CD4-positive, alpha-beta T cell (primary cell): ENCODE measurements around the gene PTOV1. TPM values are rescaled to one million over a fixed set of nuclear protein-coding genes. Genes with fewer than 3 reads are reported as not detected.
A peak's percentile ranks its signal among the peaks of the same experiment; 100 is the strongest.

Experiments
- ATAC-seq: fragments of 200-7000 bp; cut with Tn5 transposase; one replicate; pipeline ENCODE4 v1.10.0; 2022; ENCODE audit warnings: mild to moderate bottlenecking; ENCODE audit not compliant: poor library complexity
- CTCF ChIA-PET: fragments of 350-600 bp; sonication (Branson Sonifier 250); formaldehyde crosslinking; loops from one replicate; lab custom pipeline; 2021; ENCODE audit warnings: antibody characterized with exemption, inconsistent platforms; lab: Charles Lee
- POLR2A ChIA-PET: fragments of 350-600 bp; sonication (Branson Sonifier 250); formaldehyde crosslinking; loops from one replicate; lab custom pipeline; 2021; ENCODE audit warnings: antibody characterized with exemption, inconsistent platforms; lab: Charles Lee
- DNase-seq, 14 experiments: peaks; one replicate each; pipeline ENCODE4 v3.0.0-alpha.2; 2013 to 2020; ENCODE audit warnings: mixed read lengths in 2 of 14
- H3K27ac ChIP-seq, 2 donors: one replicate each; pipeline versions ENCODE4 v1.5.1 to v1.7.0; 2013; ENCODE audit warnings: low read length in 2 of 2, low read depth in 1 of 2, mild to moderate bottlenecking in 1 of 2
- H3K27me3 ChIP-seq, 2 experiments: 1 replicate in 1 of 2; 2 replicates in 1 of 2; pipeline versions ENCODE4 v1.6.1 to v1.7.0; 2013; ENCODE audit warnings: low read length in 2 of 2, control low read depth in 1 of 2, mild to moderate bottlenecking in 1 of 2, moderate library complexity in 1 of 2; ENCODE audit not compliant: insufficient read depth in 2 of 2, control insufficient read depth in 1 of 2
- H3K36me3 ChIP-seq: one replicate; pipeline ENCODE4 v1.6.1; 2013; ENCODE audit warnings: low read length, control low read depth; ENCODE audit not compliant: insufficient read depth
- H3K4me1 ChIP-seq: one replicate; pipeline ENCODE4 v1.6.1; 2013; ENCODE audit warnings: low read length, control low read depth; ENCODE audit not compliant: insufficient read depth
- H3K4me3 ChIP-seq: one replicate; pipeline ENCODE4 v1.5.1; 2013; ENCODE audit warnings: mild to moderate bottlenecking, low read length, moderate library complexity
- H3K9me3 ChIP-seq, 2 experiments: 1 replicate in 1 of 2; 2 replicates in 1 of 2; pipeline versions ENCODE4 v1.6.1 to v1.7.0; 2013; ENCODE audit warnings: low read length in 2 of 2, mild to moderate bottlenecking in 2 of 2, control low read depth in 1 of 2, moderate library complexity in 1 of 2; ENCODE audit not compliant: control insufficient read depth in 1 of 2, insufficient read depth in 1 of 2
- H3K27ac Mint-ChIP-seq: one replicate; pipeline ENCODE4 v1.8.0; 2020; ENCODE audit warnings: mixed read lengths
- H3K27me3 Mint-ChIP-seq: one replicate; pipeline ENCODE4 v1.8.0; 2021; ENCODE audit warnings: mixed read lengths
- H3K36me3 Mint-ChIP-seq: one replicate; pipeline ENCODE4 v1.8.0; 2021; ENCODE audit warnings: low read depth, mixed read lengths
- H3K4me1 Mint-ChIP-seq: one replicate; pipeline ENCODE4 v1.8.0; 2021; ENCODE audit warnings: low read depth, mixed read lengths
- H3K4me3 Mint-ChIP-seq: one replicate; pipeline ENCODE4 v1.8.0; 2020; ENCODE audit warnings: mild to moderate bottlenecking, mixed read lengths
- H3K9me3 Mint-ChIP-seq: one replicate; pipeline ENCODE4 v1.8.0; 2020; ENCODE audit warnings: mixed read lengths
- intact Hi-C, 2 experiments: fragments of 100-400 bp; cut with DNase I in 1 of 2; cut with micrococcal nuclease in 1 of 2; formaldehyde crosslinking; loops; one replicate each; pipeline versions ENCODE4 v1.15.1 to v1.9.0; 2023 to 2025; cut with DNase I, micrococcal nuclease
- total RNA-seq, 174 experiments: library from RNA in 2 of 174; stranded (reverse) in 2 of 174; gene quantifications; one replicate each; pipeline ENCODE4 v1.2.3 and lab custom pipeline; 2021 to 2026
- TF ChIP-seq, protein P1 (sequence below): fragments of 200-600 bp; IDR thresholded peaks from one replicate; pipeline ENCODE4 v1.8.0; 2022; ENCODE audit warnings: antibody characterized with exemption, mild to moderate bottlenecking

The PTOV1 gene
- total RNA-seq, 2 experiments from 2014 or later = 127 to 134 TPM

DNA sequence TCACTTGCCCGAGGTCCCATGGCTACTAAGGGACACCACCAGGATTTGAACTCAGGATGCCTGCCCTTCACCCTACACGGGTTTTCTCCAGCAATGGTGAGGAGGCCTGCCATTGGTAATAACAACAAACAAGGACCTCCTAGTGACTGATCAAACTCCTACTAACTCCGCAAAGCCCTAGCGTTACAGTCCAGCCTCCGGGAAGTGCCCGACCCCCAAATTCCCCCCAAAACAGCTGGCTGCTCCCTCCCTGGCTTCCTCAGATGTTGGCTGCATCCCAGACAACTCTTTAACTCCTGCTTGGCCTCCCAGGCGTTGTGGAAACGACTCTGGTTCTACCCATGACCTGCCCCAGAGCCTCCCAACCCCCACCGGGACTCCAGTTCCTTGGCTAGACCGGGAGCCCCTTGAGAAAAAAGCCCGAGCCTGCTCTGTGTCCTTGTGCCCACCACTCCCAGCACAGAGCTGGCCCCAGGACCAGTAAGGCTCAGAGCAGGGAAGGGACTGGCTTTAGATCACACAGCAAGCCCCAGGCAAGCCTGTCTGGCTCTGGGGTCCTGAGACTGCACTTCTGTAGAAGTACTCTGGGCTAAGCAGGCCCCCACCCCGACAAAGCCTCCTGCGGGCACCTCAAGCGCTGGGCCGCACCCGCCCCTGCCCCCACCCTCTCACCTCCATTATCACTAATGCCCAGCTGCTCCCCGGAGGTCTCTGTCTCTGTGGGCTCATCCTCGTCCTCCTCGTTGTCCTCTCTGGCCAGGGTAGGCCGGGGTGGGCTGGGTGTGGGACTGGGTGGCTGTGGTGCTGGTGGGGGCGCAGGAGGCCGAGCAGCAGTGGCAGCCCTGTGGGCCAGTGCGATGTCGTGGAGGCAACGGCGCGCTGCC, 21.5 kb downstream of the PTOV1 start:
- intact Hi-C loops = loop anchor here in 1 of 2 experiments (10.0 kb wide), 1 partner anchor 1238 kb away; the partner anchor contains the start of gene DBP
- ATAC-seq = no peak
- DNase-seq = no peak
- Histone ChIP-seq H3K27me3 (no peaks in the 10 kb centered on the region), H3K36me3 (peaks cover 4% of the 10 kb centered on the region), H3K27ac (no peak overlapping the region), H3K9me3 (peaks cover 0 to 7% of the 10 kb centered on the region in 2 experiments), H3K4me3 (no peak overlapping the region), H3K4me1 (peaks cover 50% of the 10 kb centered on the region)
- Mint-ChIP-seq H3K36me3 (peaks cover 4% of the 10 kb centered on the region), H3K9me3 (no peaks in the 10 kb centered on the region), H3K27ac (peak overlapping the region; percentile 40), H3K27me3 (no peaks in the 10 kb centered on the region), H3K4me1 (peaks cover 21% of the 10 kb centered on the region), H3K4me3 (peak overlapping the region; percentile 71)
- ChIA-PET CTCF (no interaction called here), POLR2A (no interaction called here)
- TF ChIP-seq, protein P1, sequence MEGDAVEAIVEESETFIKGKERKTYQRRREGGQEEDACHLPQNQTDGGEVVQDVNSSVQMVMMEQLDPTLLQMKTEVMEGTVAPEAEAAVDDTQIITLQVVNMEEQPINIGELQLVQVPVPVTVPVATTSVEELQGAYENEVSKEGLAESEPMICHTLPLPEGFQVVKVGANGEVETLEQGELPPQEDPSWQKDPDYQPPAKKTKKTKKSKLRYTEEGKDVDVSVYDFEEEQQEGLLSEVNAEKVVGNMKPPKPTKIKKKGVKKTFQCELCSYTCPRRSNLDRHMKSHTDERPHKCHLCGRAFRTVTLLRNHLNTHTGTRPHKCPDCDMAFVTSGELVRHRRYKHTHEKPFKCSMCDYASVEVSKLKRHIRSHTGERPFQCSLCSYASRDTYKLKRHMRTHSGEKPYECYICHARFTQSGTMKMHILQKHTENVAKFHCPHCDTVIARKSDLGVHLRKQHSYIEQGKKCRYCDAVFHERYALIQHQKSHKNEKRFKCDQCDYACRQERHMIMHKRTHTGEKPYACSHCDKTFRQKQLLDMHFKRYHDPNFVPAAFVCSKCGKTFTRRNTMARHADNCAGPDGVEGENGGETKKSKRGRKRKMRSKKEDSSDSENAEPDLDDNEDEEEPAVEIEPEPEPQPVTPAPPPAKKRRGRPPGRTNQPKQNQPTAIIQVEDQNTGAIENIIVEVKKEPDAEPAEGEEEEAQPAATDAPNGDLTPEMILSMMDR = no peak

DNA sequence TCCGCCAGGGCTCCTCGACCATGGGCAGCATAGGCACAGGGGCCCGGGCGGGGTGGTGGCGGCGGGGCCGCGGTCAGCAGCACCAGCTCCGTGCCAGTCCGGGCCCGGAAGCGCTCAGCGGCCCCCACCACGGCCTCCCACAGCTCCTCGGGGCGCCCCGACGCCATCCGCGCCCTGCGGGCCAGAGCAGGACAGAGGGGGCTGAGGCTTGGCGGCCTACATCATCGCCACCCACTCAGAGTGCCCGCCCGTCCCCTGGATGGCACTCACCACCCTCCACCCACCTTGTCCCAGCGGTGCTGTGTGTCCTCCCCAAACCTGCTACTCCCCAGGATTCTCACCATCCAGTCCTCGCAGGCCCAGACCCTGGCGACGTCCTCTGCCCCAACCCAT, 22.2 kb downstream of the PTOV1 start:
- no peak for DNase-seq
- TF ChIP-seq, protein P1 = no peak
- no peak for ATAC-seq
- no peaks in the 10 kb centered on the region for H3K27me3 Mint-ChIP-seq
- no peak overlapping the region for H3K4me3 ChIP-seq
- H3K9me3 Mint-ChIP-seq = no peaks in the 10 kb centered on the region
- ChIA-PET POLR2A (no interaction called here), CTCF (no interaction called here)
- H3K4me1 ChIP-seq = peaks cover 46% of the 10 kb centered on the region
- no peaks in the 10 kb centered on the region for H3K27me3 ChIP-seq
- no peak overlapping the region for H3K27ac ChIP-seq
- H3K9me3 ChIP-seq = peaks cover 0 to 6% of the 10 kb centered on the region in 2 experiments
- H3K27ac Mint-ChIP-seq = no peak overlapping the region
- intact Hi-C loops = loop anchor here in 1 of 2 experiments (10.0 kb wide), 1 partner anchor 1238 kb away; the partner anchor contains the start of gene DBP
- no peak overlapping the region for H3K4me3 Mint-ChIP-seq
- H3K36me3 Mint-ChIP-seq = peaks cover 4% of the 10 kb centered on the region
- H3K4me1 Mint-ChIP-seq = peaks cover 19% of the 10 kb centered on the region
- peaks cover 4% of the 10 kb centered on the region for H3K36me3 ChIP-seq

DNA sequence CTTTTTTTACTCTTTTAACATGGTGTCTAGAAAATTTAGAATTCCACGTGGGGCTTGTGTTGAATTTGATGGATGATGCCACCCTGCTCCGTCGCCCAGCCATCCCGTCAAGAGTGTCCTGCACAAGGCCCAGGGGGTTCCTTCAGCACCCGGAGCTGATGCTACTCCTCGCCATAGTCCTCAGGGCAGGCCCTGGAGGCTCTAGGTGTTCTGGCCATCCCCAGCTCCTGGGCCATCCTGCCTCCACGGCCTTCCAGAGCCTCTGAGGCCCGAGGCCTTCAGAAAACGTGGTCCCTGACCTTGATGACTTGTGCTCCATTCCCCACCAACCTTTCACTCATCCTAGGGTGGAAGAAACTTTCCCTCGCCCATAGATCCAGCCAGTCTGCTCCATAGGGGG, 22.9 kb downstream of the PTOV1 start:
- peaks cover 46% of the 10 kb centered on the region for H3K4me1 ChIP-seq
- H3K36me3 ChIP-seq = peaks cover 8% of the 10 kb centered on the region
- H3K27me3 ChIP-seq = no peaks in the 10 kb centered on the region
- ChIA-PET CTCF (no interaction called here), POLR2A (no interaction called here)
- intact Hi-C loops = loop anchor here in 1 of 2 experiments (10.0 kb wide), 1 partner anchor 1239 kb away; the partner anchor contains the start of gene DBP
- Mint-ChIP-seq H3K36me3 (peaks cover 8% of the 10 kb centered on the region), H3K9me3 (no peaks in the 10 kb centered on the region), H3K4me1 (peaks cover 25% of the 10 kb centered on the region), H3K27me3 (no peaks in the 10 kb centered on the region), H3K27ac (no peak overlapping the region), H3K4me3 (no peak overlapping the region)
- ATAC-seq (no peak), DNase-seq (no peak)
- no peak overlapping the region for H3K4me3 ChIP-seq
- no peaks in the 10 kb centered on the region for H3K9me3 ChIP-seq
- TF ChIP-seq, protein P1 = no peak
- H3K27ac ChIP-seq = no peak overlapping the region
